ENCODE measurements around the gene TMEM213.

TMEM213 gene

GRCh38 chr7:138832966-138833365 lies 35.2 kb downstream of the TMEM213 start:
- intact Hi-C loops (cut with DNase I): no loop called here
- DNase-seq: no peak

- no peak for DNase-seq
- intact Hi-C loops (cut with DNase I): no loop called here
Measured at GRCh38 chr7:138833596-138833995, 35.8 kb downstream of the TMEM213 start.

- no peak for DNase-seq
- intact Hi-C loops (cut with DNase I): no loop called here
Measured at GRCh38 chr7:138834583-138834982, 36.8 kb downstream of the TMEM213 start.

GRCh38 chr7:138835087-138835486 lies 37.3 kb downstream of the TMEM213 start:
- DNase-seq: no peak
- intact Hi-C loops (cut with DNase I): no loop called here

GRCh38 chr7:138837627-138838026 lies 39.8 kb downstream of the TMEM213 start:
- DNase-seq: no peak

GRCh38 chr7:138838166-138838565 lies 40.4 kb downstream of the TMEM213 start:
- no peak for DNase-seq
- intact Hi-C loops (cut with DNase I): no loop called here

More at GRCh38 chr7:138837627-138838026, 39.8 kb downstream of the TMEM213 start:
- intact Hi-C loops (cut with DNase I): no loop called here

GRCh38 chr7:138842111-138842510 lies 44.3 kb downstream of the TMEM213 start:
- intact Hi-C loops (cut with DNase I): no loop called here

GRCh38 chr7:138843632-138844580 lies 46.1 kb downstream of the TMEM213 start:
- intact Hi-C loops (cut with DNase I): no loop called here
- DNase-seq: no peak

More at GRCh38 chr7:138842111-138842510, 44.3 kb downstream of the TMEM213 start:
- no peak for DNase-seq

- intact Hi-C loops (cut with DNase I): no loop called here
- DNase-seq: no peak
Measured at GRCh38 chr7:138845711-138846110, 47.9 kb downstream of the TMEM213 start.

GRCh38 chr7:138848056-138848980 lies 50.5 kb downstream of the TMEM213 start:
- intact Hi-C loops (cut with DNase I): no loop called here
- no peak for DNase-seq

- DNase-seq: no peak
- intact Hi-C loops (cut with DNase I): no loop called here
Measured at GRCh38 chr7:138849701-138850100, 51.9 kb downstream of the TMEM213 start.

GRCh38 chr7:138852469-138852868 lies 54.7 kb downstream of the TMEM213 start:
- intact Hi-C loops (cut with DNase I): no loop called here
- DNase-seq: no peak

GRCh38 chr7:138853448-138853847 lies 55.7 kb downstream of the TMEM213 start:
- DNase-seq: no peak
- intact Hi-C loops (cut with DNase I): no loop called here

- no peak for DNase-seq
- intact Hi-C loops (cut with DNase I): no loop called here
Measured at GRCh38 chr7:138854115-138854645, 56.4 kb downstream of the TMEM213 start.

- no peak for DNase-seq
- intact Hi-C loops (cut with DNase I): no loop called here
Measured at GRCh38 chr7:138857728-138858127, 59.9 kb downstream of the TMEM213 start.

GRCh38 chr7:138861051-138861450 lies 63.3 kb downstream of the TMEM213 start:
- intact Hi-C loops (cut with DNase I): no loop called here
- DNase-seq: no peak

- intact Hi-C loops (cut with DNase I): no loop called here
- no peak for DNase-seq
Measured at GRCh38 chr7:138863931-138864330, 66.1 kb downstream of the TMEM213 start.

GRCh38 chr7:138864667-138865066 lies 66.9 kb downstream of the TMEM213 start:
- DNase-seq: no peak
- intact Hi-C loops (cut with DNase I): no loop called here

GRCh38 chr7:138865843-138866242 lies 68.0 kb downstream of the TMEM213 start:
- no peak for DNase-seq
- intact Hi-C loops (cut with DNase I): no loop called here

- DNase-seq: no peak
- intact Hi-C loops (cut with DNase I): no loop called here
Measured at GRCh38 chr7:138866353-138866752, 68.6 kb downstream of the TMEM213 start.
